A204.1 (cell line): ENCODE results near the gene WWC1.
"Not testable (repeated sequence)": the region's sequence is repeated elsewhere in the genome, so short reads cannot be mapped to it uniquely, and the experiment has no call there.

ENCODE experiments used
- FAIRE-seq: peaks from 2 replicates; lab custom pipeline; 2012; peaks lifted over from hg19 to GRCh38; lab: Jason Lieb, UNC

Gene WWC1

DNA sequence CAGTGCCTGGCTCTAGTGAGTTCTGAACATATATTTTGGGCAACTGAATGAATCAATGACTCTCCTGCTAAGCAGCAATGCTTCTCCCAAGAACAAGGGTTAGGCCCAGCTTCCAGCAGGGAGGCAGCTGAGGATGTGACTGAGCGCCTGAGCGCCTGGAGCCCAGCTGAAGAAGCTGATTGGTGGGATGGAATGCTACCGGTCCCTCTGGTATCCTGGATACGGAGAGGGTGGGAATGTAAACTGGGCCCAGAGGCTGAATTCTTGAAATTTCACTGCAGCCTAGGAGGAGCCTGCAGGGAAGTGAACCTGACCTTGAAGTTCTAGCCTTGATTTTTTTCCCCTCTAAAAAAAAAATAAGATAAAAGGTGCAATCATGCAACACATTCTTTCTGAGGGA is 43.2 kb downstream of the WWC1 start:
- no peak for FAIRE-seq

DNA sequence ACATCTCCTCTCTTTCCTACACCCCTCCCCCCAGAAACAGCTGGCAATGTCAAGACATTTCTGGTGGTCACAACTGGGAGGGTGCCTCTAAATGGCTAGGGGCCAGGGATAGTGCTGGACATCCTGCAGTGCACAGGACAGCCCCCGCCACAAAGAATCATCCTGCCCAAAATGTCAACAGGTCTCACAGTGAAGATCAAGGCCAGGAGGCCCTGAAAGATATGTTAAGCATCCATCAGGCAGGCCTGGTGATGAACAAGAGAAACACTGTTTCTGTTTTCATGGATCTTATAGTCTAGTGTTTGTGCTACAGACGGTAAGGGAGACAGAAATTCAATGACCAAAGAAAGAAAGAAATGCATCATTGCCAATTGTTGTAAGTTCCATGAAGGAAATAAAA is 45.9 kb downstream of the WWC1 start:
- FAIRE-seq, result no peak

DNA sequence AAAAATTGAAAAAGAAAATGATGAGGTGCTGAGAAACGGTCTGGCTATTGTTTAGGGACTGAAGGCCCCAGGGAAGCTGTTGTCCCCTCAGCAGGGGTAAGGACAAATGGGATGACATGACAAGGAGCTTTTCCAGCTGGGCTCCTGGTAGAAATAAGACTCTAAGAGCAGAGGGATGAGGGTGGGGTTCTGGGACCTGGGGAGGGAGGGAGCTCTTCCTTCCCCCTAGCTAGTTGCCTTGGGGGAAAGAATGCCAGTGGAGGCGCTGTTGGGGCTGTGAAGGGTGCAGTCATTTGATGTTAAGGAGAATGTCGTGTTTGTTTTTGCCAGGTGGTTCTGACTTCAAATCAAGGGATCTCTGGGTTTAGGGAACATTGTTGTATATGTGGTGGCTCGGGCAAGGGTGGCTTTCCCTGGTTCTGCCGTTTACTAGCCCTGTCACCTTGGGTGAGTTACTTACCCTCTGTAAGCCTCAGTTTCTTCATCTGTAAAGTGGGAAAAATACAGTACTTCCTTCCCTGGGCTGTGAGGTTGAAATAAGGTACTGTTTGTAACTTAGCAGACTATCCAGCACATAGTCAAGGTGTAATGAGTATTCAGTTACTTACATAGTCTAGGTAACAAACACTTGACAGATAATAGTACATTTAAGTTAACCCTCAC is 47.8 kb downstream of the WWC1 start:
- no peak for FAIRE-seq

DNA sequence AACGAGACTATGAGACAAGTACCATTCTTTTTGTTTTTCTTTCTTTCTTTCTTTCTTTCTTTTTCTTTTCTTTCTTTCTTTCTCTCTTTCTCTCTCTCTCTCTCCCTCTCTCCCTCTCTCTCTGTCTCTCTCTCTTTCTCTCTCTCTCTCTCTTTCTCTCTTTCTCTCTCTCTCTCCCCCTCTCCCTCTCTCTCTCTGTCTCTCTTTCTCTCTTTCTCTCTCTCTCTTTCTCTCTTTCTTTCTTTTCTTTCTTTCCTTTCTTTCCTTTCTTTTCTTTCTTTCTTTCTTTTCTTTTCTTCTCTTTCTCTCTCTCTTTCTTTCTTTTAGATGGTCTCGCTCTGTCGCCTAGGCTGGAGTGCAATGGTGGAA is 48.3 kb downstream of the WWC1 start:
- not testable (repeated sequence) for FAIRE-seq

DNA sequence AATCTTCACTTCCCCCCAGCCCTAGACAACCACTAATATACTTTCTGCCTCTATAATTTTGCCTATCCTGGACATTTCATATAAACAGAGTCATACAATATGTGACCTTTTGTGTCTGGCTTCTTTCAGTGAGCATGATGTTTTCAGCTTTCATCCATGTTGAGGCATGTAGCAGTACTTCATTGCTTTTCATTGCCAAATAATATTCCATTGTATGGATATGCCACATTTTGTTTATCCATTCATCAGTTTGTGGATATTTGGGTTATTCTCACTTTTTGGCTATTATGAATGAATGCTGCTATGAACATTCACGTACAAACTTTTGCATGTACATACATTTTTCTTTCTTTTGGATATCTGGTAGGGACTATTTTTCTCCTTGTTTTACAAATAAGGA is 49.0 kb downstream of the WWC1 start:
- no peak for FAIRE-seq

DNA sequence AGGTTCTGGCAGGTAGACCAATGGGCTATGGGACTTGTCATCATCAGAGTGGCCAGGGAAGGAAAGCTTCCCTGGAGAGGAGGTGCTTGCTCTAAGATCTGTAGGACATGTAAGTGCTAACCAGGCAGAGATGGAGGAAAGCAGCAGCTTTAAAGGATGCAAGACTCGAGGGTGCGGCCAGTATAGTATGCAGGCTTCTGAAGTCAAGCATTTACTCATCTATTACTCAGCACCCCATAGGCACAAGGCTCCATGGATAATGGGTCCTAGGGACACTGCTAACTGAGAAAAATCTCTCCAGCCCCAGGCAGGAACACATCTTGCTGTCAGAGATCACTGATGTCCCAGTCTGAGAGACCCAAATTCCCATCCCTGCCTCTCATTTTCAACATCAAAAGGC is 49.7 kb downstream of the WWC1 start:
- no peak for FAIRE-seq

DNA sequence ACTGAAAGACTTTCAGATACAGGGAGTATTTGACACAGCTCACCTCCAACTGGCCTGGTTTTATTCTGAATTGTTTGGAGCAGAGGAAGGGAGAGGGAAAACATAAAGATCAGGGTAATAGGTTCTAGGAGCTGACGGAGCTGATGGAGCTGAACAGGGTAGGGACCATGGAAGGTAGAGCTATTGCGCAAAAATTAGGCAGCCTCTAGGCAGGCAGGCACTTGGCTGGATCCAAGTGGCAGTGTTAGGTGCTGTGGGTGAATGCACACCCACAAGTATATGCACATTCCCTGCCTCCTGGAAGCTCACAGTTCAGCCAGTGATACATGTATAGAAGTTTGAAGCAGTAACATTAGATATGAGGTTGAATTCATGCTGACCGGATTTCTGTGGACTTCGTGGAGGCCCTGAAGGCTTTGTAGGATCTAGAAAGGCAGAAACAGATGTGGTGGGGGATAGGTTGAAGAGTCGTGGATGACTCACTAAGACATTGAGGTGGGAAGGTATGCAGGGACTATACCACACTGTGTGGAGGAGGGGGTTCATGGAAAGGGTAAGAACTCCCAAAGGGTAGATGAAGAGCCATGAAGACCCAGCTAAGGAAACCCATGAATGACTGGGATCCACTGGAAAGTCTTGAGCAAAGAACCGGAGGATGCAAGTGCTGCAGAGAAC is 50.8 kb downstream of the WWC1 start:
- FAIRE-seq, result no peak

DNA sequence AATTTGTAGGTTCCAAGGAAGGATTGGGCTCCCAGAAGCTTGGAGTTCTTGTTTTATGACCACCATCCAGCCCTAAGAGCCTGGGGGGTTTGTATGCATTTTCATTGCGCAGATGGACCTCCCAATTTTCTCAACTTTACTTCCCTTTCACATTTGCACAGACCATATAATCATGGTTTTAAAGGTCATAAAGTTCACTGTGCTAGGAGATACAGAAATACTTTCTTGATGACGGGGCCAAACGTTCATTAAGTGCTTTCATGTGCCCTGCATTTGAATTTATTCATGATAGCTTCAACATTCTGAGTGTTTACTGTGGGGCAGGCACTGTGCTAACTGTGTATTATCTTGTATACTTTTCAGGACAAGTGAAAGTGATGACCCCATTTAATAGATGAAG is 51.5 kb downstream of the WWC1 start:
- no peak for FAIRE-seq

DNA sequence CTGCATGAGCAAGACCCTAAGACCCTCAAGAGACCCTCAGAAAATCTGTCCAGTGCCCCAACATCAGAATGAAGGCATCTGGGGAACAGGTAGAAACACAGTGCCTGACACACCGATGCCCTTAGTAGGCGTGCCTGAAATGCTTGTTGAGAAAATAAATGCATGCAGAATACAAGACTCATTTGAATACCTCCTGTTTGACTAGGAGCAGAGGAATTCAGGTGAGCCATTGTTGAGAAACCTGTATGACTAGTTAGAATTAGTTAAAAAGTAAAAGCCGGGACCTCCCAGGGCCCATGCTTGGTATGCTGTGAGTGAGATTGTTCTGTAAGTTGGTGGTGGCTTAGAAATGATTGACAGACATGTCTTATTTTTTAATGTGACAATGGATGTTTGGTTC is 55.0 kb downstream of the WWC1 start:
- FAIRE-seq, result no peak

DNA sequence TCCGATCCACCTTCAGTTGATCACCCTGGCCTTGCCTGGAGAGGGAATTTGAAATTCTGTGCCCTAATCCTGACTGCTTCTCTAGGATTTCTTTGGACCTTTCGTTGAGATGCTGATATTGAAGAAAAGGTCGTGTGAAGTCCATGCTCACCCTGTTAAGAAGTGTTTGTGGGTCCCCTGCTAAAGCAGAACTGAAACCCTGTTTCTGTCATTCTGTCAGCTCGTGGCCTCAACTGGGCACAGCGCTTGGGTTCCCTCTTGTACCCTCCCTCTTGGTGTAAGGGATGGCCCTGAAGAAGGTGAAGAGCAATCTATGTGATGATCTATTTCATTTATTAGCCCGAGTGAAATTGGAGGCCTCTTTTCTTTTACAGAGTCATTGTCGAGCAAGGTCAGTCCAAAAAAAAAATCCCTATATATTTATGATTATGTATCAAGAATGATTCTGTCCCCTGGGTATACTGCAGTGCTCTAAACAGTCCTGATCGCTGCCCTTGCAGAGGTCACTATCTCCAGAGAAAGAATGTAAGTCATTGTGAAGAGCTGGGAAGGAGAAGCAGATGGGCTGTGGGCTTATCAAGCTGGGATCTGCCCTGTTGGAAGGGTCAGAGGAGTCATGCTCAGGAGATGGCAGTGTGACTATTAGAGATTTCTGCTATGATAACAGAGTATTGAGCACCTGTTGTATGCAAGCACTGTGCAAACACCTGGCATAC is 56.1 kb downstream of the WWC1 start:
- FAIRE-seq, result no peak

DNA sequence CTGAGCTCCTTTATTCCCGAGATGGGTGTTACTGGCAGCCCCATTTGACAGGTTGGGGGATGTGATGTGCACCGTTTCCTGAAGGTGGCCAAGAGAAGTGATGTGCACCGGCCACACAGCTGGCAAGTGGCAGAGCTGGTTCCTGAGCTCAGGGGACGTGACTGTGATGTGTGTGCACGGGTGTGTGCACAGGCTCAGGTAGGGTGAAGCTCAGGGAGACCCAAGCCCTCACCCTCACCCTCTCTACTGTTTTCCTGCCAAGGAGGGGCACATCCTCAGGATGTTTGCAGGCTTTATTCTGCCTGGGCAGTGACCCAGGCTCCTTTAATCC is 56.6 kb downstream of the WWC1 start:
- no peak for FAIRE-seq

DNA sequence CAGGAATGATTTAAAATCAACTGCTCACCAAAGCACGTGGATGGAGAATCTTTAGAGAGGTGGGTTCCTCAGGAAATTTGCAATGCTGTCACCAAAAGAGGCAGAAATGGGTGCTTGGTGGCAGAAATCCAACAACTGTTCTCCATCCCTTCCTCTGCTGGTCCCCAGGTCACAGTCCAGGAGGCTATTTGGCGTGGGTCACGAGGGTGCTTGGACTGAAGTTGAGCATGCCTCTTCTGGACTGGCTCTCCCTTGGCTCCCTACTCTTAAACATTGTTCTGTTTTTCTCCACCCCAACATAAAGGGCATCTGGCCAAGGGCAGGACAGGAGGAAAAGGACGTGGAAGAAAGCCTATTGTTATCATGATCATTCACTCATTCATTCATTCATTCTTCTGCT is 58.9 kb downstream of the WWC1 start:
- FAIRE-seq, result no peak

DNA sequence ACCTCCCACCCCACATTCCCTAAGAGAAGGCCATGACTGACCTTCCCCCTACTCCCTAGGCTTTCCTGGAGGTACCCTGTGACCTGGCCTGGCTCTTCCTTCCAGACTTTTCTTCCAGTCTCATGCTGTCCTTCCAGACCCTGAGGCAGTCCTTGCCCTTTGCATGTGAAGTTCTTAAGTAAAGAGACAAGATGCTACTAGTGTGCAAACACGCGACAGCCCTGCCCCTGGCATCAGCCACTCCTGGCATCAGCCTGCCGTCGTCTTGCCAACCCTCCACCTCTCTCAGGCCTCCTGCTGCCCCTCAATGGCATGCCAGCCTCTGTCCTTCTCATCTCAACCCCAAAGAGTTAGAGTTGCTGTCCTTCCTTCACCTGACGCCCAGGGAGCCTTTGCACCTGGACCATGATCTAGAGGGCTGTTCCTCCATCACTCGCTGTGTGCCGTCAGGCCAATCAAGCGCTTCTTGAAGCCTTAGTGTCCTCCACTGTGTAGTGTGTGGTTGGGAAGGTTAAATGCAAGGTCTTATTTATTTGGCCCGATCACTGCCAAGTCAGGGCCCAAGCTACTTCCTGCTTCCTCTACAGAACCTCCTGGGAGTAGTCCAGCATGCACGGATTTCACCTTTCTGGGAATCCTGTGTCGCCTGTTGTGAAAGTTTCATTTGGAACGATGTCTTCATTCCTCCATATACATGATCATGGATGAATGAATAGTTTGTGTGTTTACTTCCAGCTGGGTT is 61.9 kb downstream of the WWC1 start:
- no peak for FAIRE-seq

DNA sequence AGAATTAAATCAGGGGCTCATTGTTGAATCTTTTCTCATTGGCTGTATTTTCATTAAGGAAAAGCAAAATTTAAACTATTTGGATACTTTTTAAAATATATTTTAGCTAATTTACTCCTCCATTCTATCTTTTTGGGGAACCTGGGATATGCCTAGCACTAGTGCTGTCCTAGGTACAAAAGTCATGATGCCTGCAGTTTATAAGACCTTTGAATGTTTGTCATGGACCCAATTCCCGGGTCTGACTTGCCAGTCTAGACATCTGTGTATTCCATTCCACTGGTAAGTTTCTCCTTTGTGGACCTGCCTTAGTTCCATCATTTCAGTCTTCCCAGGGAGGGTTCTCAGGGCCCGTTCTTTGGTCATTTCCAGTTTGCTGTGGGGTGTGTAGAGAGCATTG is 63.0 kb downstream of the WWC1 start:
- FAIRE-seq, result no peak

DNA sequence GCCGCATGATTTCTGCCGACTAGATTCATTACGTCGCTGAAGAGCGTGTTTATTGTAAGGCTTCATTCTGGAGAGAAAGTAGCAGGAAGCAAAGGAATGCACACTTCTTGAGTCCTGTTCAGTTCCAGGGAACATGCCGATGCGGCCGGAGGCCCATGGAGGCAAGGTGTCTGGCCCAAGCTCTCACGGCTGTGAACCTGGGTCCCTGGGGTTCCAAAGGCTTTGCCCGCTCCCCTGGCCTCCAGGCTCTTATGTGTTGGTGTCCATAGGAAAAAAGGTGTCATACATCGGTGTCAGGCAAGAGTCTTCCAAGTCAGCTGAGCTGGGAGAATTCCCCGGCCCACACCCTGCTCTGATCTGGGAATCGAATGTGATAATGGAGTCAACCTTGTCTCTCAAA is 64.7 kb downstream of the WWC1 start:
- no peak for FAIRE-seq

DNA sequence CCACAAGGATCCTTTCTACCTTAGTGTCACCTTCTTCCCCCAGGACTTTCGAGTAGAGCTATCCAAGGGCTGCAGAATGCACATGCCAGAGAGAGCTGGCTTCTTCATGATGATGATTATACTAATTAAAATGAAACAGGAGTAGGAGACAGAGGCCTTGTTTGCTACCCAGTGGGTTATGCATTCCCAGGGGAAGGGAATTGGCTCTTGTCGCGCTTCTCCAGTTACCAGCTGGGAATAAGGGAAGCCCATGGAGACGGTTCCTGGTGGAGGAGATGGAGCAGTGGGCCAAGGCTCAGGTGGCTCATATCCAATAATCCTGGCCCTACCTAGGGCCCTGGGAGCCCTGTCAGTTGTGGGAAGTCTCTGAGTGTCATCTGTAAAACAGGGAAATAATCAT is 65.1 kb downstream of the WWC1 start:
- FAIRE-seq, result no peak

DNA sequence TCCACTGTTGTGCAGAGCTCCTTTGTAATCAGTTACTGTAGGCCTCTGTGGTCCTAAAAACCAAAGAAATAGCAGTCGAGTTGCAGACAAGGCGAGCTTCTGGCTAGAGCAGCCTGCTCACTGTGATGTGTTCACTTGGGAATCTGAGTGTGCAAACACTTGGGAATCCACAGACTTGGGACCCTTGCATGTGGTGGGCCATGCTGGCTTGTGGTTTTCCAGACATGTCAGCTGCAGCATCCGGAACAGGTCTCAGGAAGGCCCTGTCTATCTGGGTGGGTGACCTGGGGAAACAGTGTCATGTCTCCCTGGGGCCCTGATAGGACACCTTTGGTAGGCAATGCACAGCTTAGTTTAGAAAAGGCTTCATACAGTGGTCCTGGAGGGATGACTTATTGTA is 66.4 kb downstream of the WWC1 start:
- no peak for FAIRE-seq

DNA sequence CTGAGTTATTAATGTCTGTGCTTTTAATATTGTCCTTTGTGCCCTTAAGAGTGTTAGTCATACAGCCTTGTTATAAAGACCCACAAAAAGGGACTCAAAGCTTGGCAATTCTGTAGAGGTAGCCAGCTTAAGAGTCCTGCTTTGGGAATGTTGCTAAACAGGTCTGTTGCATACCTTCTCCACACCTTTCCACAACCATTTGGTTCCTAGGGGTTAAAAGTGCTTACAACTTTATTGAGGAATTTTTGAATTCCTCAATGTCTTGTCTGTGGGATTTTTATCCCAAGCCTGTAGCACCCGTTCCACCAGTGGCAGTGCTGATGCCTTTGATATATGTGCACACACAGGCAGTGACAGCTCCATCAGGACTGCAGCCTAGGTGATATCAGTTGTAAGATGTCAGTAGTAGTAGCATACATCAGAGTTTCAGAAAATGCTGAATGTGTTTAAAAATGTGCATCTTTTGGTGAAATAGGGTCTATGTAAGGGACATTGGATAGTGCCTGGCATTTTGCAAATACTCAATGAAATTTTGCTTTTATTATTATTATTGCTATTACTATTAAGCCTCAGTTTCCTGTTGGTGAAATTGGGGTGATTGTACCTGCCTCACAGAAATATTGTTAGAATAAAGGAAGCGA is 68.5 kb downstream of the WWC1 start:
- FAIRE-seq, result no peak

DNA sequence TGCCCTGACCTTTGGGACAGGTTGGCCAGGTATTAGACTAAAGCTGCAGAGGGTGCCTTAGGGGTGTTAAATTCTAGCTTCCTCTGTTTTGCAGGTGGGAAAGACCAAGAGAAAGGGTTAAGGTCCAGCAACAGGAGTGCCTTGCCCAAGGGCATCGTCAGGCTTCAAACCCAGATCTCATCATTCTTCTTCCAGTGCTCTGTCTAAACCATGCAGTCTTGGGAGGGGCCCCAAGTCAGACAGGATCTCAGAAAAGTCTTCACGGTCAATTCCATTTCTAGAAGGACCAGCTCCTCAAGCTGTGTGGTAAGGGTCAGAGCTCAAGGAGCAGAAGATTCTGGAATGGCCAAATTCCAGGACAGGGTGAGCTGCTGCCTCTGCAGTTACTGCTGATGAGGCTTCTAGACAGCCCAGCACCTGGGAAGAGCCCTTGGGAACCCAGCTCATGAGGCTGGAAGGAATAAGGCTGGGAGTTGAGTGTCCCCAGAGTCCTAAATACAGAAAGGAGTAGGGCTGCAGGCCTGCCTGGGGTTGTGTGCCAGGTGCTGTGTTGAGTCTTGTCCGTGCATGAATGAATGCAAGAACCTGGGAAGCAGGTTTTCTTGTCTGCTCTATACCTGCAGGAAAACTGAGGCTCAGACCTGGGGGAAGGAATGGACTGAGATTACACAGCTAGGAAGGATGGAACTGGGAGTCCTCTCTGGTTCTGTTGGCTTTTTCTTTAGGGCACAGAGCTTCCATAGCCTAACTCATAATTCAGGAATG is 69.3 kb downstream of the WWC1 start:
- no peak for FAIRE-seq

DNA sequence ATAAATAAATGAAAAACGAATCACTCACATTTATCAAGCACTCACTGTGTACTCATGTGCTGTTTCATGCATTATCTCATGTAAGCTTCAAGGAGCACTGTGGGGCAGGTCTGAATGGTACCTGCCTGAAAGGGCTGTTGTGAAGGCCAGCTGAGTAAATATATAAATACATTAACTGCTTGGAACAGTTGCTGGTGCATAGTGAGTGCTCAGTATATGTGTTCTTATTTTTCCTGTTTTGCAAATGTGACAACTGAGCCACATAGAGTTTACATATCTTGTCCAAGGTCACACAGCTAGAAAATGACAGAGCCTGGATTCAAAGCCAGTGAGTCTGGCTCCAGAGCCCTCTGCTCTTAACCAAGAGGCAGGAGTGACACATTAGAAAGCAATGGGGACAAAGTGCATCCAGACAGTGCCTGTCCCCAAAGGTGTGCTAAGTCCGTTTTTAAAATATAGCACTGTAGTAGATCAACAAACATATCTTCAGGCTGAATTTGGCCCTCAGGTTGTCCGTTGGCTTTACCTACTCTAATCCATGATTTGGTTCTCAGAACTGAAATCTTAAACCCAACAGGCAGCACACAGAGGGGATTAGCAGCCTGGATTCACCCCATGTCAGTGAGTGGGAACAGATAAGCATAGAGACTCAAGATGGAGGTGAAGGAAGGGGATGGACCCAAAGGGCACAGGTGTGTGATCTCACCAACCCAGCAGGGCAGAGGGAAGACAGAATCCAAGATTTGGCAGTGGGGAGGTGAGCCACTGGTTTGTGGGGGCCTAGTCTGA is 70.8 kb downstream of the WWC1 start:
- no peak for FAIRE-seq

DNA sequence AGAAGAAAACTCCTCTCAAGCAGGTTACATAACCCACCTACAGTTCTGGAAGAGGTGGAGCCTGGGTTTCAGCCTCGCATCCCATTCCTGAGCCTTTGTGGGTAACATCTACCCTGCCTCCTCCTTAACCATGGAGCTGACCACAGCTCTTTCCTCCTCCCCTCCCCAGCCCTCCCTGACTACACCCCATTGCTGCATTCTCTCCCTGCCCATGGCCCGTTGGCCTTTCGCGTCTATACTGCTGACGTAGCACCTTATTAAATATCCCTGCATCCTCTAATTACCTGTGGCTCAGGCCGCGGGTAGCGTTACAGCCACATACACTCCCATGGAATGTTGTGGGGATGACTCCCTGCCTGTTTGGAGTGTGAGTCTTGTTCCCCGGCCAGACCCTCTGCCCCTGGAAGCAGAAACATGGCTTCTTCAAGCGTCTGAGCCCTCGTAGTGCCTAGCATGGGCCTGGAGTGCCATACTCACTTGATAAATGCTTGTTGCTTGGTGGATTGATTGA is 72.8 kb downstream of the WWC1 start:
- no peak for FAIRE-seq
